NCI-H345 treated with DMSO at 0.1 percent for 48 hours (cell line): ENCODE measurements around the gene SLC25A5.
A peak's percentile ranks its signal among the peaks of the same experiment; 100 is the strongest.
"Not testable (repeated sequence)": the region's sequence is repeated elsewhere in the genome, so short reads cannot be mapped to it uniquely, and the experiment has no call there.

ENCODE experiments used
- DNase-seq: peaks from one replicate; lab custom pipeline; 2025; ENCODE audit not compliant: unreplicated experiment; lab: John Stamatoyannopoulos, UW

Gene SLC25A5

GRCh38 chrX:119475389-119476101 is 7.3 kb downstream of the SLC25A5 start:
- no peak for DNase-seq

- no peak for DNase-seq
Measured at GRCh38 chrX:119477812-119478232, 9.6 kb downstream of the SLC25A5 start.

GRCh38 chrX:119478504-119478903 is 10.3 kb downstream of the SLC25A5 start:
- no peak for DNase-seq

GRCh38 chrX:119479845-119480244 is 11.6 kb downstream of the SLC25A5 start:
- DNase-seq: no peak

GRCh38 chrX:119481323-119481801 is 13.1 kb downstream of the SLC25A5 start:
- DNase-seq: no peak

GRCh38 chrX:119482041-119482440 is 13.8 kb downstream of the SLC25A5 start:
- DNase-seq: no peak

- DNase-seq: peak; percentile 13
Measured at GRCh38 chrX:119482481-119483480, 14.5 kb downstream of the SLC25A5 start.

GRCh38 chrX:119486745-119487144 is 18.5 kb downstream of the SLC25A5 start:
- no peak for DNase-seq

- DNase-seq: not testable (repeated sequence)
Measured at GRCh38 chrX:119487766-119488165, 19.5 kb downstream of the SLC25A5 start.

GRCh38 chrX:119488749-119489148 is 20.5 kb downstream of the SLC25A5 start:
- peak; percentile 40 for DNase-seq

GRCh38 chrX:119489212-119490074 is 21.2 kb downstream of the SLC25A5 start:
- DNase-seq: no peak

GRCh38 chrX:119492463-119492862 is 24.2 kb downstream of the SLC25A5 start:
- no peak for DNase-seq

GRCh38 chrX:119493851-119494495 is 25.7 kb downstream of the SLC25A5 start:
- DNase-seq: not testable (repeated sequence)

- DNase-seq: no peak
Measured at GRCh38 chrX:119495734-119496726, 27.8 kb downstream of the SLC25A5 start.

GRCh38 chrX:119497185-119497584 is 28.9 kb downstream of the SLC25A5 start:
- DNase-seq: no peak

GRCh38 chrX:119500061-119500800 is 32.0 kb downstream of the SLC25A5 start:
- DNase-seq: no peak

- no peak for DNase-seq
Measured at GRCh38 chrX:119501511-119502148, 33.4 kb downstream of the SLC25A5 start.
